A549 (cell line): ENCODE results near the gene GUCA1A.

Source experiments
- BCL3 ChIP-seq: fragments of >200 bp; sonication (Bioruptor Twin); formaldehyde crosslinking; IDR thresholded peaks from 3 replicates; pipeline ENCODE4 v1.6.1; 2016
- CEBPB ChIP-seq, 2 experiments: fragments of >200 bp in 1 of 2; sonication (Bioruptor Twin) in 1 of 2; formaldehyde crosslinking in 1 of 2; IDR thresholded peaks; 2 replicates each; pipeline ENCODE4 v1.6.1; 2012 to 2016
- HOXB5 ChIP-seq: fragments of 250-450 bp; sonication (Bioruptor Pico); IDR thresholded peaks from 2 replicates; pipeline ENCODE4 v1.5.0; 2020; ENCODE audit warnings: mild to moderate bottlenecking, moderate library complexity
- JUN ChIP-seq, 2 experiments: fragments of >200 bp; sonication (Bioruptor Twin); formaldehyde crosslinking; IDR thresholded peaks; 2 replicates in 1 of 2; 3 replicates in 1 of 2; pipeline ENCODE4 v1.6.1; 2016 to 2017
- MAFK ChIP-seq: fragments of 450-650 bp; IDR thresholded peaks from 2 replicates; pipeline ENCODE4 v1.6.1; 2014; ENCODE audit not compliant: partially characterized antibody
- POLR2A ChIP-seq: IDR thresholded peaks from 2 replicates; pipeline ENCODE4 v1.6.1; 2012; ENCODE audit warnings: mild to moderate bottlenecking, low read length
- RAD21 ChIP-seq, 2 experiments: fragments of >200 bp in 1 of 2; sonication (Bioruptor Twin) in 1 of 2; formaldehyde crosslinking in 1 of 2; IDR thresholded peaks in 1 of 2; conservative IDR thresholded peaks in 1 of 2; 2 replicates in 1 of 2; 3 replicates in 1 of 2; pipeline ENCODE4 v1.6.1; 2012 to 2018; ENCODE audit warnings: inconsistent platforms in 1 of 2
- RARB ChIP-seq: fragments of 250-450 bp; sonication (Bioruptor Pico); IDR thresholded peaks from 2 replicates; pipeline ENCODE4 v1.8.0; 2021; ENCODE audit warnings: mild to moderate bottlenecking, moderate library complexity
- RFX5 ChIP-seq: fragments of 450-650 bp; IDR thresholded peaks from 2 replicates; pipeline ENCODE4 v1.7.1; 2014; ENCODE audit warnings: antibody characterized with exemption, mild to moderate bottlenecking, moderate library complexity
- USF2 ChIP-seq: fragments of 450-650 bp; IDR thresholded peaks from 2 replicates; pipeline ENCODE4 v1.6.1; 2014; ENCODE audit warnings: antibody characterized with exemption
- ZFP36 ChIP-seq: fragments of 450-650 bp; IDR thresholded peaks from 2 replicates; pipeline ENCODE4 v1.6.1; 2014; ENCODE audit warnings: borderline replicate concordance; ENCODE audit not compliant: partially characterized antibody
- TF ChIP-seq, protein P1 (sequence below): fragments of >200 bp; sonication (Bioruptor Twin); formaldehyde crosslinking; IDR thresholded peaks from 3 replicates; pipeline ENCODE4 v1.5.1; 2016

DNA sequence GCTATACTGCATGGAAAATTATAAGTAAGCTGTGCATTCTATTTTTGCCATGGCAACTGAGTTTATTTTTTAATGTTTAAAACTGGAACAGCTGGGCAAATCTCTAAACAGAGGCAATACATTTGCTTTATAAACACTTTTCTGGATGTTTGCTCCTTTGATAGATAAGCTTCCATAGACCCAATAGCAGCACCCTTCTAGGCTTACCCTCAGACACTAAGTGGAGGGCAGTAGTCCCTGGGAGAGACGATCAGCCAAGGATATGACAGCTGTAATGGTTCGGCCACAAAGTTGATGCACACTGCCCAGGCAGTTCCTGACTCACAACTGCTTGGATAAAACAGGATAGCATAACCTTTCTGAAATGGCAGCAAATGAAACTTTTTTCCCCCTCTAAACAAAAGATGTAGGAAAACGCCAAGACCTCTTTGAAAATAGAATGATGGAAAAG, 53.0 kb downstream of the GUCA1A start:
- TF ChIP-seq, protein P1, sequence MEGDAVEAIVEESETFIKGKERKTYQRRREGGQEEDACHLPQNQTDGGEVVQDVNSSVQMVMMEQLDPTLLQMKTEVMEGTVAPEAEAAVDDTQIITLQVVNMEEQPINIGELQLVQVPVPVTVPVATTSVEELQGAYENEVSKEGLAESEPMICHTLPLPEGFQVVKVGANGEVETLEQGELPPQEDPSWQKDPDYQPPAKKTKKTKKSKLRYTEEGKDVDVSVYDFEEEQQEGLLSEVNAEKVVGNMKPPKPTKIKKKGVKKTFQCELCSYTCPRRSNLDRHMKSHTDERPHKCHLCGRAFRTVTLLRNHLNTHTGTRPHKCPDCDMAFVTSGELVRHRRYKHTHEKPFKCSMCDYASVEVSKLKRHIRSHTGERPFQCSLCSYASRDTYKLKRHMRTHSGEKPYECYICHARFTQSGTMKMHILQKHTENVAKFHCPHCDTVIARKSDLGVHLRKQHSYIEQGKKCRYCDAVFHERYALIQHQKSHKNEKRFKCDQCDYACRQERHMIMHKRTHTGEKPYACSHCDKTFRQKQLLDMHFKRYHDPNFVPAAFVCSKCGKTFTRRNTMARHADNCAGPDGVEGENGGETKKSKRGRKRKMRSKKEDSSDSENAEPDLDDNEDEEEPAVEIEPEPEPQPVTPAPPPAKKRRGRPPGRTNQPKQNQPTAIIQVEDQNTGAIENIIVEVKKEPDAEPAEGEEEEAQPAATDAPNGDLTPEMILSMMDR, result no peak
- TF ChIP-seq CEBPB (IDR thresholded peaks at IDR 0.05) (no peak), POLR2A (no peak), BCL3 (no peak), RFX5 (no peak), USF2 (no peak), JUN (IDR thresholded peaks at IDR 0.05) (no peak), RARB (no peak), HOXB5 (no peak), RAD21 (conservative IDR thresholded peaks at IDR 0.05 in 1 of 2, IDR thresholded peaks at IDR 0.05 in 1 of 2) (no peak), ZFP36 (no peak), MAFK (no peak)
